Measurements from ENCODE around the gene DUOXA1.
"Not testable (repeated sequence)": the region's sequence is repeated elsewhere in the genome, so short reads cannot be mapped to it uniquely, and the experiment has no call there.

Gene DUOXA1

DNA sequence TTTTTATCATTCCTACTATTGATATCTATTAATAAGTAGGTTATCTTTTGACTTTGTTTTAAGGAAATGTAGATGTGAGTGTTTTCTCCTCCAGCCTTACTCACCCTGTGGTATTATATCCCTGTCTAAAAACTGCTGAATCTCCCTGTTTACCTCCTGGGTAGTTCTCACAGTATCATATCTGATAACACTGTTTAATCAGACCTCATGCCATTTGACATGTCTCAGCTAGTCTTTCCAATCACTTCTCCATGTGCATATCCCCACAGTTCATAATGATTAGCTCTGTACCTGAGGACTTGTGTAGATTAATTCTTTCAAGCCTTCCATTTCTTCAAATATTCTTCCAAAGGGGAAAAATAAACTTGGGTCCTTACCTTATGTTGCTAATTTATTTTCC, 46.5 kb downstream of the DUOXA1 start:
- DNase-seq (ENCODE audit: low read depth in 1 of 2, low spot score in 1 of 2), result no peak
- TF ChIP-seq, protein P1, sequence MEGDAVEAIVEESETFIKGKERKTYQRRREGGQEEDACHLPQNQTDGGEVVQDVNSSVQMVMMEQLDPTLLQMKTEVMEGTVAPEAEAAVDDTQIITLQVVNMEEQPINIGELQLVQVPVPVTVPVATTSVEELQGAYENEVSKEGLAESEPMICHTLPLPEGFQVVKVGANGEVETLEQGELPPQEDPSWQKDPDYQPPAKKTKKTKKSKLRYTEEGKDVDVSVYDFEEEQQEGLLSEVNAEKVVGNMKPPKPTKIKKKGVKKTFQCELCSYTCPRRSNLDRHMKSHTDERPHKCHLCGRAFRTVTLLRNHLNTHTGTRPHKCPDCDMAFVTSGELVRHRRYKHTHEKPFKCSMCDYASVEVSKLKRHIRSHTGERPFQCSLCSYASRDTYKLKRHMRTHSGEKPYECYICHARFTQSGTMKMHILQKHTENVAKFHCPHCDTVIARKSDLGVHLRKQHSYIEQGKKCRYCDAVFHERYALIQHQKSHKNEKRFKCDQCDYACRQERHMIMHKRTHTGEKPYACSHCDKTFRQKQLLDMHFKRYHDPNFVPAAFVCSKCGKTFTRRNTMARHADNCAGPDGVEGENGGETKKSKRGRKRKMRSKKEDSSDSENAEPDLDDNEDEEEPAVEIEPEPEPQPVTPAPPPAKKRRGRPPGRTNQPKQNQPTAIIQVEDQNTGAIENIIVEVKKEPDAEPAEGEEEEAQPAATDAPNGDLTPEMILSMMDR (IDR thresholded peaks at IDR 0.05; ENCODE audit: insufficient read depth, low read length), result no peak
- no peak for TF ChIP-seq GABPA (IDR thresholded peaks at IDR 0.05; ENCODE audit: low read depth)
- TF ChIP-seq POLR2AphosphoS5 (IDR thresholded peaks at IDR 0.05; ENCODE audit: low read depth), result no peak
- no peak for TF ChIP-seq SPI1 (IDR thresholded peaks at IDR 0.05; ENCODE audit: borderline replicate concordance, low read depth)
- TF ChIP-seq, protein P2, sequence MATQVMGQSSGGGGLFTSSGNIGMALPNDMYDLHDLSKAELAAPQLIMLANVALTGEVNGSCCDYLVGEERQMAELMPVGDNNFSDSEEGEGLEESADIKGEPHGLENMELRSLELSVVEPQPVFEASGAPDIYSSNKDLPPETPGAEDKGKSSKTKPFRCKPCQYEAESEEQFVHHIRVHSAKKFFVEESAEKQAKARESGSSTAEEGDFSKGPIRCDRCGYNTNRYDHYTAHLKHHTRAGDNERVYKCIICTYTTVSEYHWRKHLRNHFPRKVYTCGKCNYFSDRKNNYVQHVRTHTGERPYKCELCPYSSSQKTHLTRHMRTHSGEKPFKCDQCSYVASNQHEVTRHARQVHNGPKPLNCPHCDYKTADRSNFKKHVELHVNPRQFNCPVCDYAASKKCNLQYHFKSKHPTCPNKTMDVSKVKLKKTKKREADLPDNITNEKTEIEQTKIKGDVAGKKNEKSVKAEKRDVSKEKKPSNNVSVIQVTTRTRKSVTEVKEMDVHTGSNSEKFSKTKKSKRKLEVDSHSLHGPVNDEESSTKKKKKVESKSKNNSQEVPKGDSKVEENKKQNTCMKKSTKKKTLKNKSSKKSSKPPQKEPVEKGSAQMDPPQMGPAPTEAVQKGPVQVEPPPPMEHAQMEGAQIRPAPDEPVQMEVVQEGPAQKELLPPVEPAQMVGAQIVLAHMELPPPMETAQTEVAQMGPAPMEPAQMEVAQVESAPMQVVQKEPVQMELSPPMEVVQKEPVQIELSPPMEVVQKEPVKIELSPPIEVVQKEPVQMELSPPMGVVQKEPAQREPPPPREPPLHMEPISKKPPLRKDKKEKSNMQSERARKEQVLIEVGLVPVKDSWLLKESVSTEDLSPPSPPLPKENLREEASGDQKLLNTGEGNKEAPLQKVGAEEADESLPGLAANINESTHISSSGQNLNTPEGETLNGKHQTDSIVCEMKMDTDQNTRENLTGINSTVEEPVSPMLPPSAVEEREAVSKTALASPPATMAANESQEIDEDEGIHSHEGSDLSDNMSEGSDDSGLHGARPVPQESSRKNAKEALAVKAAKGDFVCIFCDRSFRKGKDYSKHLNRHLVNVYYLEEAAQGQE (IDR thresholded peaks at IDR 0.05; ENCODE audit: insufficient replicate concordance, low read depth), result no peak
- Histone ChIP-seq H3K27me3 (ENCODE audit: insufficient read depth, poor library complexity, severe bottlenecking) (no peaks in the 10 kb centered on the region), H3K4me3 (replicated peaks; ENCODE audit: insufficient read depth, low read length) (no peak overlapping the region), H3K27ac (replicated peaks) (no peak overlapping the region)

DNA sequence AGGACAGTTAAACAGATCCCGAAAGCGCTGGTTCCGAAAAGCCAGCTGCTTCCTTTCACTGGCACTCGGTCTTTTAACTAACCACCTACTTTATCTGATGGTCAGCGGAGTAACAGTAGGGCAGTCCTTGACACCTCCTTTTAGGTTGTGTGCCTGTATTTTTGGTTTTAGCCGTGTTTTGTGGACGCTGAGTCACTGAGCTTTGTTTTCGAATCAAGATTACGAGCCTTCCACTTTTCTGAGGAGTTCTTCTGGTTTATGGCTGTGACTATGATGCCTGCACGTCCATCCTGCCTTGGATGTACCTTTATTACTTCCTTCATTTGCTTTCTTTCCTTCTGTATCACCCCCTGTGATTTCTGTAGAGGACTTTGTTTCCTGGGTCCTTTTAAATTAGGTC, 47.3 kb downstream of the DUOXA1 start:
- H3K4me3 ChIP-seq (replicated peaks; ENCODE audit: insufficient read depth, low read length); H3K27me3 ChIP-seq (ENCODE audit: insufficient read depth, poor library complexity, severe bottlenecking); DNase-seq (ENCODE audit: low read depth in 1 of 2, low spot score in 1 of 2); H3K27ac ChIP-seq (replicated peaks): not testable (repeated sequence)

DNA sequence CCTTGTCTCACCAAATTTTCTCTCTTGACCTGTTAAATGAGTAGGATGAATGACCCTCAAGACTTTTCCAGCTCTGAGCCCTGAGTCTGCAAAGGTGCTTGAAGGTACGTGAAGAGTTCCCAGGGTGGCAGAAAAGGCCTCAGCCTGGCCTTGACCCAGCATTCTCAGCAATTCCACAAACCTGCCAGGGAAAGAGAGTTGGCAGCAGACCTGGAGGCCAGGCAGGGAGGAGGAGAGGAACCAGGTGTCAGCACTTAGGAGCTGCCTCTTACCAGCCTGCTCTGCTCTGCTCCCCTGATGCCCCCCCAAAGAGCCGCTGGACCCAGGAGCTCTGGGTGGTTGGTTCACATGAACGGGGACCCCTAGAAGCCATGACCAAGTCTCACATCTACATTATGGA, 49.1 kb downstream of the DUOXA1 start:
- H3K27me3 ChIP-seq (ENCODE audit: insufficient read depth, poor library complexity, severe bottlenecking); H3K4me3 ChIP-seq (replicated peaks; ENCODE audit: insufficient read depth, low read length); DNase-seq (ENCODE audit: low read depth in 1 of 2, low spot score in 1 of 2); H3K27ac ChIP-seq (replicated peaks): not testable (repeated sequence)

DNA sequence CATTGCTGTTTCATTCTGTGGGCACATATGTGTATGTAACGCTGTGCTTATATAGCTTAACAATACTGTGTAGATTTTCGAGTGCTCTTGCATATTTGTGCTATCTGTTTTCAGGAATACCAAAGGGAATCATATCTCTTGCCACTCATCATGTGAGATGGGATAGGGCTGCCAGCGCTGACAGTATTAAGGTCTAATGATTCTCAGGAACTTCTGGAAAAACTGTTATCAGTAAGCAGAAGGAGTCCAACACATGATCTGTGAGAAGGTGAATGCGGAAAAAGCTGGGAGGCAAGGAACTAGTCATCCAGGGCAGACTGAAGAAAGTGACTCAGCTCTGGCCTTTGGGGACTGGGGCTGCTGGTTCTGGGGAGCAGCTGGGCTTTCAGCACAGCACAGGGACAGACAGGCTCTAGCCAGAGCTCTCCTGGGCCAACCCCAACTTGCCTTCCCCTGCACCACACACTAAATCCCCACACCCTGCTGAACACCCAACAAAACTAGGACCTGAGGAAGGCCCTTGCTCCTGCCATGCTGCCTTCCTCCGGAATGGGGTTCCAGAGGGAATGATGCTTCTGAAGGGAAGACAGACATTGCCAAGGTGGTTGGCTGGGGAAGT, 49.9 kb downstream of the DUOXA1 start:
- H3K27ac ChIP-seq (replicated peaks); H3K27me3 ChIP-seq (ENCODE audit: insufficient read depth, poor library complexity, severe bottlenecking); DNase-seq (ENCODE audit: low read depth in 1 of 2, low spot score in 1 of 2): not testable (repeated sequence)

DNA sequence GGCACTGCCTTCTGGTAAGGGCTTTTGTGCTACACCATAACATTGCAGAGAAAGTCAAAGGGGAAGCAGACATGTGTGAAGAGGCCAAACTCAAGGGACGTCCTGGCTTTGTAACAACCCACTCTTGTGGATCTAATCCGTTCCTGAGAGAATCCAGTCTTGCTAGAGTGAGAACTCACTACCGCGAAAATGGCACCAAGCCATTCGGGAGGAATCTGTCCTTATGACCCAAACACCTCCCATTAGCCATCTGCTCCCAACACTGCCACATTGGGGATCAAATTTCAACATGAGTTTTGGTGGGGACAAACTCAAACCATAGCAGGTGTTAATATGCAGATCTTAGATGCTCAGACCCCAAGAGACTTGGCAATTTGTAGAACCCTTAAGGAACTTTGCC, 50.5 kb downstream of the DUOXA1 start:
- not testable (repeated sequence) for H3K27ac ChIP-seq (replicated peaks); H3K27me3 ChIP-seq (ENCODE audit: insufficient read depth, poor library complexity, severe bottlenecking); DNase-seq (ENCODE audit: low read depth in 1 of 2, low spot score in 1 of 2); H3K4me3 ChIP-seq (replicated peaks; ENCODE audit: insufficient read depth, low read length)

More for the DNA sequence above, 49.9 kb downstream of the DUOXA1 start:
- H3K4me3 ChIP-seq (replicated peaks; ENCODE audit: insufficient read depth, low read length), result not testable (repeated sequence)

DNA sequence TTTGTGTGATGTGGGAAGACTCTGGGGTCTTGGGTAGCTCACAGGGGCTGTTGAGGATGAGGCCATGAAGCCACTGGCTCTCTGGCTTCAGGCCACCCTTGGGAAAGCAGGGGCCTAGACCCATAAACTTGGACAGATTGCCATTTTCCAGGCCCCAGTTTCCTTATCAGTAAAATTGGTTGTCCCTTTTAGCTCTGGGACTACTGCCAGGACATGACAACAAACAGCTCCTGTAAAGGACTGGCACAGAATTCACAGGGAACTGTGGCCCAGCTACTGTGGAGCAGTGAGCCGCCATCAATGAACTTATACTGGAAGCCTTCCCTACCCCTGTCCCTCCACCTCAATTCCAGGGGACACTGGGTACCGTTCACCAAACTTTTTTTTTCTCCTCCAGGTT, 52.3 kb downstream of the DUOXA1 start:
- not testable (repeated sequence) for H3K4me3 ChIP-seq (replicated peaks; ENCODE audit: insufficient read depth, low read length); DNase-seq (ENCODE audit: low read depth in 1 of 2, low spot score in 1 of 2); H3K27ac ChIP-seq (replicated peaks); H3K27me3 ChIP-seq (ENCODE audit: insufficient read depth, poor library complexity, severe bottlenecking)

DNA sequence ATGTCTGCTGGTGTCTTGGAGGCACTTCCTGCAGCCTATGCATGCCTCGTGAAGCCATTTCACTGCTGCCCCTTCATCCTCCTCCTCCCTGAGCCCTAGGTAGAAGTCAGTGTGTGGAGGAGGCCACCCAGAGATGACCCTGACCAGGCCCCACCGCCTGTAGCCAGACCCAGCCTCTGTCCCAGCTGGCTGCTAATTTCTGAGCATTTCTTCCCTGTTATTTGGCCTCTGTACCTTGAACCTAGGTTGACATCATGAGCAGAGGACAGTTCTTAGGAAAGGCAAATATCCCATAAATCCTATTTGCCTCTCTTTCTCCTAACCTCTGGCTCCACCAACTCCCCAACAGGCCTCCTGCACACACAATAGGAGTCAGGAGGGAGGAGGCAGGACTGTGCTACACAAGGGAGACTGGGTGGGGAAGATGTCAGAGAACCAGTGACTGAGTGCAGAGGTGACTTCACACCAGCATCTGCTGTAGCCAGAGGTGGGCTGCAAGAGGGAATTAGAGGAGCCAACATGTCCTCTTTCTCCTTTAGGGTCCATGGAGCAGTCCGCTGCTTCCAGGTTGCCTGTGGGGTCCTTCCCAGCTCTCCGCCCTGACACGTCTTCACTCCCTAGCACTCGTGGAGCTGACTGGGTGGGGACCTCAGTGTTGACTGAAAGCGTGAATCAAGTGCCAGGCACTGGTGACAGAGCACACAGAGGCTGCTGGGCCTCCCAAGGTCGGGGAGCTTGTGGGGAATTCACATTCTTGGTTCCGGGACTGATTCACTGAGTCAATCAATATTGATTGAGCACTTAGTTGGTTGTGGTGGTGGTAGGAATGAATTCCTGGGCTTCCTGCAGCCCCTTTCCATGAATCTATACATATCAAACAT, 54.0 kb downstream of the DUOXA1 start:
- H3K4me3 ChIP-seq (replicated peaks; ENCODE audit: insufficient read depth, low read length); H3K27ac ChIP-seq (replicated peaks); H3K27me3 ChIP-seq (ENCODE audit: insufficient read depth, poor library complexity, severe bottlenecking); DNase-seq (ENCODE audit: low read depth in 1 of 2, low spot score in 1 of 2): not testable (repeated sequence)

DNA sequence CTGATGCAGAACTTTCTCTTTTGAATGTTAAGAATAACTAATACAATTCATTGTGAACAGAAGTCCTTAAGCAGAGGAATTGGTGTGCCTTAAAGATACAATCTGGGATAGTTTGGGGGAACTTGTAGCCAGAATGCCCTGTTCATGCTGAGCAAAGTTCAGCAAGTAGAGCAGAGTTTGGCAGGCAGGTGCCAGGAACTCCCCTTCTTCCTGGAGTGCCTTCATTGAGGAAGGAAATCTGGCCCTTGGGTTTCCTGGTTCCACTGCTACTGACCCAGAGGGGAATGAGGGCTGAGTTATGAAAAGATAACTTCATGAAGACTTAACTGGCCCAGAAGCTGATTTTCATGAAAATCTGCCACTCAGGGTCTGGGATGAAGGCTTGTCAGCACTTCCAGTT, 56.1 kb downstream of the DUOXA1 start:
- not testable (repeated sequence) for H3K27ac ChIP-seq (replicated peaks); H3K27me3 ChIP-seq (ENCODE audit: insufficient read depth, poor library complexity, severe bottlenecking); DNase-seq (ENCODE audit: low read depth in 1 of 2, low spot score in 1 of 2); H3K4me3 ChIP-seq (replicated peaks; ENCODE audit: insufficient read depth, low read length)

DNA sequence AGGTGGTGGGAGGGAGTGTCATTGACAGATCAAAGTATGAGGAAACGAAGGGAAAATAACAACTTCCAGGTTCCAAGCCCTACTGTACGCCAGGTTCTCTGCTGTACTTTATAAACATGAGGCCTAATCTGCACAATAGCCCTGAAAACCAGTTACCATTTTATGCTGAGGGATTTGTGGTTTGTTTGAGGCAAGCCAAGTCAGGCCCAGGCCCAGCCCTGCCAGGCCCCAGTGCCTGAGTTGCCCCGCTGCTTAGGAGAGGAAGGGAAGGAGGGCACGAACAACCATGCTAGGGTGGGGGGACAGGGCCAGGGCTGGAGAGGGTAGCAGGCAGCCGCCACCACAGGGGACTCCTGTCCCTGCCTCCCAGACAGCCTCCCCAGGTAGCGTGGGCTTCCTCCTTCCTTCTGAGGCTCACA, 59.7 kb downstream of the DUOXA1 start:
- not testable (repeated sequence) for DNase-seq (ENCODE audit: low read depth in 1 of 2, low spot score in 1 of 2); H3K27me3 ChIP-seq (ENCODE audit: insufficient read depth, poor library complexity, severe bottlenecking); H3K27ac ChIP-seq (replicated peaks); H3K4me3 ChIP-seq (replicated peaks; ENCODE audit: insufficient read depth, low read length)
